Mesothelial cell of epicardium (in vitro differentiated cells): Measurements from ENCODE around the gene DERA. TPM values are rescaled to one million over a fixed set of nuclear protein-coding genes. Genes with fewer than 3 reads are reported as not detected.

Source experiments
- DNase-seq, 2 experiments: peaks; one replicate each; pipeline ENCODE4 v3.0.0; 2021; ENCODE audit warnings: low spot score in 2 of 2; ENCODE audit not compliant: unreplicated experiment in 2 of 2
- H3K27ac Mint-ChIP-seq: 2 replicates; pipeline ENCODE4 v1.8.0; 2021; ENCODE audit warnings: mixed read lengths
- H3K27me3 Mint-ChIP-seq: 2 replicates; pipeline ENCODE4 v1.8.0; 2021; ENCODE audit warnings: low read depth, mixed read lengths
- H3K36me3 Mint-ChIP-seq: 2 replicates; pipeline ENCODE4 v1.8.0; 2021; ENCODE audit warnings: mixed read lengths
- H3K4me1 Mint-ChIP-seq: 2 replicates; pipeline ENCODE4 v1.8.0; 2021; ENCODE audit warnings: mixed read lengths
- H3K4me3 Mint-ChIP-seq: 2 replicates; pipeline ENCODE4 v1.8.0; 2021; ENCODE audit warnings: mild to moderate bottlenecking, moderate library complexity, mixed read lengths
- H3K9me3 Mint-ChIP-seq: 2 replicates; pipeline ENCODE4 v1.8.0; 2021; ENCODE audit warnings: mixed read lengths
- CTCF ChIP-seq: fragments of 200-600 bp; sonication (generic); IDR thresholded peaks from one replicate; pipeline ENCODE4 v1.5.0; 2021; ENCODE audit warnings: antibody characterized with exemption; ENCODE audit not compliant: unreplicated experiment
- total RNA-seq: library from RNA; stranded (reverse); gene quantifications from 3 replicates; pipeline ENCODE4 v1.2.1, GENCODE V29; 2021

DERA gene
- total RNA-seq, 1 donor from 2014 or later = 18.4 TPM

GRCh38 chr12:15931590-15932053 lies 20.5 kb downstream of the DERA start:
- Mint-ChIP-seq H3K27me3 (no peaks in the 10 kb centered on the region), H3K9me3 (peaks cover 6% of the 10 kb centered on the region), H3K4me3 (no peak overlapping the region), H3K27ac (no peak overlapping the region), H3K4me1 (peaks cover 4% of the 10 kb centered on the region), H3K36me3 (no peaks in the 10 kb centered on the region)
- DNase-seq = no peak
- TF ChIP-seq CTCF = no peak

DNA sequence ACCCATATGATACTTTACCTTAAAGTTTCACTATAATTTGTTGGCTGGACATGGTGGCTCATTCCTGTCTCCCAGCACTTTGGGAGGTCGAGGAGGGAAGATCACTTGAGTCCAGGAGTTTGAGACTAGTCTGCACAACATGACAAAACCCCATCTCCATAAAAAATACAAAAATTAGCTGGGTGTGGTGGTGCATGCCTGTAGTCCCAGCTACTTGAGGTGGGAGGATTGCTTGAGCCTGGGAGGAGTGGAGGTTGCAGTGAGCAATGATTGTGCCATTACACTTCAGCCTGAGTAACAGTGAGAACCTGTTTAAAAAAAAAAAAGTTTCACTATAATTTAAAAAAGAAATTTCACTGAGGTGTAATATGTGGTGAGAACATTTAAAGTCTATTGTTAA lies 21.2 kb downstream of the DERA start:
- Mint-ChIP-seq H3K4me1 (peaks cover 4% of the 10 kb centered on the region), H3K36me3 (no peaks in the 10 kb centered on the region), H3K27ac (no peak overlapping the region)

GRCh38 chr12:15932971-15933370 lies 21.8 kb downstream of the DERA start:
- no peaks in the 10 kb centered on the region for H3K27me3 Mint-ChIP-seq
- H3K9me3 Mint-ChIP-seq = peaks cover 13% of the 10 kb centered on the region
- DNase-seq = no peak
- H3K27ac Mint-ChIP-seq = no peak overlapping the region
- peaks cover 4% of the 10 kb centered on the region for H3K4me1 Mint-ChIP-seq
- no peak overlapping the region for H3K4me3 Mint-ChIP-seq
- H3K36me3 Mint-ChIP-seq = no peaks in the 10 kb centered on the region
- no peak for TF ChIP-seq CTCF

More for the DNA sequence above, 21.2 kb downstream of the DERA start:
- H3K27me3 Mint-ChIP-seq = no peaks in the 10 kb centered on the region
- TF ChIP-seq CTCF = no peak
- H3K4me3 Mint-ChIP-seq = no peak overlapping the region
- DNase-seq = no peak
- peaks cover 8% of the 10 kb centered on the region for H3K9me3 Mint-ChIP-seq

GRCh38 chr12:15933751-15934150 lies 22.6 kb downstream of the DERA start:
- Mint-ChIP-seq H3K27ac (no peak overlapping the region), H3K9me3 (peaks cover 13% of the 10 kb centered on the region), H3K4me1 (peaks cover 4% of the 10 kb centered on the region), H3K4me3 (no peak overlapping the region), H3K36me3 (peaks cover under 1% of the 10 kb centered on the region), H3K27me3 (no peaks in the 10 kb centered on the region)
- no peak for DNase-seq
- no peak for TF ChIP-seq CTCF

DNA sequence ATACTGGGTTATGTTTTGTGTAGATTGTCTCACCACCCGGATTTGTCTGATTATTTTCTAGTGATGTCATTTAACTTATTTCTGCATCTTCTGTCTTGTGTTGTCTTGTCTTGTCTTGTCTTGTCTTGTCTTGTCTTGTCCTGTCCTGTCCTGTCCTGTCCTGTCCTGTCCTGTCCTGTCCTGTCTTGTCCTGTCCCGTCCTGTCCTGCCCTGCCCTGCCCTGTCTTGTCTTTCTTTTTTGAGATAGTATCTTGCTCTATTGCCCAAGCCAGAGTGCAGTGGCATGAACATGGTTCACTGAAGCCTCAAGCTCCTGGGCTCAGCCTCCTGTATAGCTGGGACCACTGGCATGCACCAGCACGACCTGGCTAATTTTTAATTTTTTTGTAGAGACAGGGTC lies 25.6 kb downstream of the DERA start:
- Mint-ChIP-seq H3K4me3 (no peak overlapping the region), H3K9me3 (peaks cover 23% of the 10 kb centered on the region), H3K27me3 (no peaks in the 10 kb centered on the region)

More for the DNA sequence above, 25.6 kb downstream of the DERA start:
- H3K36me3 Mint-ChIP-seq = peaks cover 4% of the 10 kb centered on the region
- no peak for TF ChIP-seq CTCF
- DNase-seq = no peak
- H3K4me1 Mint-ChIP-seq = no peaks in the 10 kb centered on the region
- H3K27ac Mint-ChIP-seq = no peak overlapping the region
